Aorta (tissue), 5 donors: ENCODE results near the gene AMIGO3. TPM values are rescaled to one million over a fixed set of nuclear protein-coding genes. Genes with fewer than 3 reads are reported as not detected.
"Not testable (repeated sequence)": the region's sequence is repeated elsewhere in the genome, so short reads cannot be mapped to it uniquely, and the experiment has no call there.

Experiments
- ATAC-seq: fragments of 200-7000 bp; cut with Tn5 transposase; one replicate; pipeline ENCODE4 v1.9.1; 2022; ENCODE audit warnings: moderate library complexity; ENCODE audit not compliant: low FRiP score
- DNase-seq, 2 donors: peaks; one replicate each; pipeline ENCODE4 v3.0.0-alpha.2; 2020
- H3K27ac ChIP-seq, 2 donors: one replicate each; pipeline ENCODE4 v1.5.1; 2013; ENCODE audit warnings: low read length in 2 of 2, mild to moderate bottlenecking in 2 of 2, moderate library complexity in 2 of 2, control low read depth in 1 of 2, inconsistent platforms in 1 of 2, low read depth in 1 of 2
- H3K27me3 ChIP-seq, 2 donors: one replicate each; pipeline ENCODE4 v1.6.1; 2013; ENCODE audit warnings: control low read depth in 1 of 2, low read length in 1 of 2, mild to moderate bottlenecking in 1 of 2, moderate library complexity in 1 of 2; ENCODE audit not compliant: insufficient read depth in 2 of 2, control insufficient read depth in 1 of 2
- H3K36me3 ChIP-seq, 2 donors: one replicate each; pipeline ENCODE4 v1.6.1; 2013; ENCODE audit warnings: control low read depth in 1 of 2, low read length in 1 of 2, mild to moderate bottlenecking in 1 of 2; ENCODE audit not compliant: insufficient read depth in 2 of 2, control insufficient read depth in 1 of 2
- H3K4me1 ChIP-seq, 2 donors: one replicate each; pipeline ENCODE4 v1.6.1; 2013; ENCODE audit warnings: low read length in 2 of 2, control low read depth in 1 of 2, mild to moderate bottlenecking in 1 of 2, moderate library complexity in 1 of 2; ENCODE audit not compliant: insufficient read depth in 2 of 2, control insufficient read depth in 1 of 2
- H3K4me3 ChIP-seq, 2 donors: one replicate each; pipeline ENCODE4 v1.5.1; 2013; ENCODE audit warnings: low read length in 2 of 2, control low read depth in 1 of 2, mild to moderate bottlenecking in 1 of 2
- H3K9me3 ChIP-seq: one replicate; pipeline ENCODE4 v1.6.1; 2013; ENCODE audit warnings: mild to moderate bottlenecking, low read length; ENCODE audit not compliant: control insufficient read depth
- WGBS, 2 donors: extraction: QIAGEN DNeasy Blood & Tissue Kit; methylation state at CpG; one replicate each; pipeline ENCODE4 v1.1.7; 2013; 5-methylcytosine and 5-hydroxymethylcytosine counted together
- intact Hi-C, 2 donors: fragments of 100-400 bp; cut with DNase I; formaldehyde crosslinking; loops; one replicate each; pipeline versions ENCODE4 v1.14.2 to v1.15.0; 2022
- polyA plus RNA-seq, 2 donors: library from polyadenylated mRNA; stranded (reverse); fragments of 200-250 nt; gene quantifications; one replicate each; pipeline ENCODE4 v1.2.3, GENCODE V29; 2013
- total RNA-seq, 2 donors: library from RNA; stranded (reverse); fragmentation: NEBNext Ultra II Directional; extraction: Animal tissue kit (Norgen Biotek cat#: 25700); gene quantifications; one replicate each; pipeline ENCODE4 v1.2.1, GENCODE V29; 2021
- donor health status: healthy with polysubstance abuse.
- donor health status: Bipolar disorder and iron deficiency.
- donor health status: DM: no; HTN: no; CAD: no.
- donor health status: DM: no; HTN: no; CAD: no.
- donor health status: DM: yes; HTN: yes; CAD: no.

The AMIGO3 gene
- total and polyA plus RNA-seq, 4 donors = 1.1 TPM; not detected in 3

DNA sequence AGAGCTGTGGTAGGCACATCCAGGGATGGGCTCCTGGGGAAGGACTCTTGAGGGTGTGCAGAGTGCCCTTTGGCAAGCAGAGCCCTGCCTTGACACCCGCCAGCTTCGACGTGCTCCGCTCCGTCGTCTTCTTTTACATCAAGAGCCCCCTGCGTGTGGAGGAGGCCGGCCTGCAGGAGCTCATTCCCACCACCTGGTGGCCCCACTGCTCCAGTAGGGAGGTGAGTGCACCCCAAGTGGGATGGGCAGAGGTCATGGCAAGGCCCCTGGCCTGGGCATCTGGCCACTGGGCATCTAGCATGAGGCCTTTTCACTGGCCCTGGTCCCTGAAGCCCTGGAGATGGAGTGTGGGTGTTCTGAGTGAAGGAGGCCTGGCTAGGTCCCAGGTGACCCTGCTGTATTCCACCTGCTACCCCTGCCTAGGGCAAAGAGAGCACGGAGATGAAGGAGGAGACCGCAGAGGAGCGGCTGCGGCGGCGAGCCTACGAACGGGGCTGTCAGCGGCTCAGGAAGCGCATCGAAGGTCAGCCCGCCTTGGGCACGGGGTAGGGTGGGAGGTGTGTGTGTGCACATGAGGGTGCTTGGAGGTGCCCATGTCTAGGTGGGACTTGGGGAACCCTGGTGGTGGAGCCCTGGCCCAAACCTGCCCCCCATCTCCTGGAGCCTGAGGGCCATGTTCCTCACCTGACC, 18.0 kb downstream of the AMIGO3 start:
- Histone ChIP-seq H3K9me3 (no peaks in the 10 kb centered on the region), H3K4me3 (no peak overlapping the region), H3K27ac (no peak overlapping the region), H3K27me3 (no peaks in the 10 kb centered on the region), H3K4me1 (no peaks in the 10 kb centered on the region), H3K36me3 (peaks cover 0 to 5% of the 10 kb centered on the region in 2 donors)
- intact Hi-C loops = loop anchor here (5.0 to 10.0 kb wide), 2 partner anchors 133 to 136 kb away; no protein-coding TSS in a partner anchor
- DNase-seq (no peak), ATAC-seq (no peak)
- 82 to 83% methylated on average over 21 of the region's 21 CpGs for WGBS, 2 donors

DNA sequence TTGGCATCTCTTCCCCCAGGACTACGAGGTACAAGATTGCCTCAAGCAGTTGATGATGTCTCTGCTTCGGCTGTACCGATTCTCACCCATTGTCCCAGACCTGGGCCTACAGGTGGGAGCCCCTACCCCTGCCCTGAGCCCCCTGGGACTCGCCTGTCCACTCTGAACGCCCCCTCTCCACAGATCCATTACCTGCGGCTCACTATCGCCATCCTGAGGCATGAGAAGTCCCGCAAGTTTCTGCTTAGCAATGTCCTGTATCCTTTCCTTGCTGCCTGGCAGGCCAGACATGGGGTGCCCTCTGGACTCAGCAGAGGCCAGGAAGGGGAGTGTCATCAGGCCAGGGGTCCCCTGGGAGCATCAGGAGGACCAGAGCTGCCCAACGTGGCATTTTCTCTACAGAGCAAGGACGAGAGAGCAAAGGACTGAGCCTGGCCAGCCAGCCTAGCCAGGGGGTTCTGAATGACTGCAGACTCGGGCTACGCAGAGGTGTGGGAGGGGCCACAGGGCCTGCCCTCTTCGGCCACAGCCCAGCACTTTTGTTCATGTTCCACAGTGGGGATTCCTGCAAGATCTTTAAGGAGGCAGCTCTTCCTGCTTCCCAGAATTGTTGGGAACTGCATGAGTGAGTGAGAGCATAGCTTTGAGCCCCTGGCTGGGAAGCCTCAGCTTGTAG, 18.9 kb downstream of the AMIGO3 start:
- Histone ChIP-seq H3K36me3 (peaks cover 0 to 1% of the 10 kb centered on the region in 2 donors), H3K4me3 (no peak overlapping the region), H3K9me3 (no peaks in the 10 kb centered on the region), H3K27ac (no peak overlapping the region), H3K27me3 (no peaks in the 10 kb centered on the region), H3K4me1 (no peaks in the 10 kb centered on the region)
- DNase-seq = no peak
- intact Hi-C loops = loop anchor here (5.0 to 10.0 kb wide), 2 partner anchors 134 to 137 kb away; no protein-coding TSS in a partner anchor
- ATAC-seq = no peak
- 76 to 77% methylated on average over 13 of the region's 13 CpGs for WGBS, 2 donors

DNA sequence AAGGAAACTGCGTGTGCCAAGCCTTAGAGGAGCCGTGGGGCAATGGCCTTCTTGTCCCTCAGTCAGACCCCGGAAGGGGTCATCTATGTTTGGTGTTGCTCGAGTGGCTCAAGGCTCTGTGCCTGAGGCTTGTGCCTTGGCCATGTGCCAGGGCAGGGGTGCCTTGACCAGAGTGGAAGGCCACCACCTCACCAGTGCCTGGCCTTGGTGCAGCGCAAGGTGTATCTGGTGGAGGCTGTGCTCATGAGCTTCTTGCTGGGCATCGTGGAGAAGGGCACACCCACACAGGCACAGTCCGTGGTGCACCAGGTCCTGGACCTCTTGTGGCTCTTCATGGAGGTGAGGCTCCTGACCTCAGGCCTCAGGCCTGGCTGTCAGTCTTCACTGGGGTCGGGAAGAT, 19.5 kb downstream of the AMIGO3 start:
- ATAC-seq = no peak
- Histone ChIP-seq H3K27ac (no peak overlapping the region), H3K4me1 (no peaks in the 10 kb centered on the region), H3K9me3 (no peaks in the 10 kb centered on the region), H3K4me3 (no peak overlapping the region), H3K36me3 (no peaks in the 10 kb centered on the region), H3K27me3 (no peaks in the 10 kb centered on the region)
- intact Hi-C loops = loop anchor here (5.0 to 10.0 kb wide), 2 partner anchors 135 to 137 kb away; no protein-coding TSS in a partner anchor
- no peak for DNase-seq
- 78 to 81% methylated on average over 8 of the region's 8 CpGs for WGBS, 2 donors

DNA sequence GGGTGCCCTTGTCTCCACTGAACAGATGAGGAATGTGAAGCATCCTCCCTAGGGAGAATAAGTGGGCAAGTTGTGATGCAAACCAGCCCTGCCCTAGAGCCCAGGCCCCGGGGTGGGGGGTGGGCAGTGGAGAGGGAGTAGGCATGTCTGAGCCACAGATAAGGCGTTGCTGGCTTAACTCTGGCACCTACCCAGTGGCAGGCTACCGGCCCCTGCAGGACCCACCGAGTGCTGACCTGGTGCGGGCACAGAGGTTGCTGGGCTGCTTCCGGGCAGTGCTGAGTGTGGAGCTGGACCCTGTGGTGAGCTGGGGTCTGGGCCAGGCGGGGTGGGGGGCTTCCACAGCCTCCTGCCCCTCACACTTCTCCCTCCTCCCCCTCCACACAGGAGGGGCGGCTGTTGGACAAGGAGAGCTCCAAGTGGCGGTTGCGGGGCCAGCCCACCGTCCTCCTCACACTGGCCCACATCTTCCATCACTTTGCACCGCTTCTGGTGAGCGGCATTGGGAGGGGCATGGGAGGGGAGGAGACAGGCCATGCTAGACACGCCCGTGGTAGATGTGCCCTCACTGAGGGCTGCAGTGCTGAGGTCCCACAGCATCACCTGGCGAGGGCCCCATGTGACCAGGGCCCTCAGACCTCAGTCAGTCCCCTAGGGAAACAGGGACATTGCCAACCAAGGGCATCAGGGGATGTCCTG, 20.1 kb downstream of the AMIGO3 start:
- intact Hi-C loops = no loop called here
- no peak overlapping the region for H3K4me3 ChIP-seq
- no peak for ATAC-seq

DNA sequence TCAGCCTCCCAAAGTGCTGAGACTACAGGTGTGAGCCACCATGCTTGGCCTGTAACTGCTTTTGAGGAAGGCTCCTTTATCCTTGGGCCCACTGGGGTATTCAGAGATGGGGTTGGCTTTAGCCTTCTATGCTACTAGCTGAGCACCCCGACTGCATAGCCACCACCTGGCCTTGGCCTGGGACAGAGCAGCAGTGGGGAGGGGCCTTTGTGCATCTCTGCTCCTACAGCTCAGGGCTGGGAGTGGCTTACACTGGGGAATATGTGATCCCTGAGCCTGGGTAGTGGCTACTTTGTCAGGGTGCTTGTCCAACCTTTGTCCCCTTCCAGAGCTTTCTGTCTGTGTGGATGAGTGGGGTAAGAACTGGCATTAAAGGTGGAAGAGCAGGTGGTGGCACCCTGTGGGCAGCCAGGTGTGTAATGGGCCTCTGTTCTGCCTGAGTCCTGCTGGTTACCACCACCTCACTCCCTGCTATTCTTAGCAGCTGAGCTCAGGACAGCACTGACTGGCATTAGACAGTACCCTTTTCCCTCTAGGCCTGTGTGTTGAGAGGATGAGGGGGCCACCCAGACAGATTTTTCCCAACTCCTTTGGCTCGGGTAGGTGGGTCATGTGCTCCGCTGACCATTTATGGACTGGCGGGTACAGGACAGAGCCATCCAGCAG, 24.0 kb downstream of the AMIGO3 start:
- H3K4me1 ChIP-seq, ATAC-seq, intact Hi-C loops: not testable (repeated sequence)

More for the DNA sequence above, 20.1 kb downstream of the AMIGO3 start:
- no peak overlapping the region for H3K27ac ChIP-seq
- H3K4me1 ChIP-seq = no peaks in the 10 kb centered on the region
- DNase-seq = no peak
- H3K9me3 ChIP-seq = no peaks in the 10 kb centered on the region
- H3K36me3 ChIP-seq = no peaks in the 10 kb centered on the region
- WGBS, 2 donors = 79% methylated on average over 16 of the region's 16 CpGs
- H3K27me3 ChIP-seq = no peaks in the 10 kb centered on the region

DNA sequence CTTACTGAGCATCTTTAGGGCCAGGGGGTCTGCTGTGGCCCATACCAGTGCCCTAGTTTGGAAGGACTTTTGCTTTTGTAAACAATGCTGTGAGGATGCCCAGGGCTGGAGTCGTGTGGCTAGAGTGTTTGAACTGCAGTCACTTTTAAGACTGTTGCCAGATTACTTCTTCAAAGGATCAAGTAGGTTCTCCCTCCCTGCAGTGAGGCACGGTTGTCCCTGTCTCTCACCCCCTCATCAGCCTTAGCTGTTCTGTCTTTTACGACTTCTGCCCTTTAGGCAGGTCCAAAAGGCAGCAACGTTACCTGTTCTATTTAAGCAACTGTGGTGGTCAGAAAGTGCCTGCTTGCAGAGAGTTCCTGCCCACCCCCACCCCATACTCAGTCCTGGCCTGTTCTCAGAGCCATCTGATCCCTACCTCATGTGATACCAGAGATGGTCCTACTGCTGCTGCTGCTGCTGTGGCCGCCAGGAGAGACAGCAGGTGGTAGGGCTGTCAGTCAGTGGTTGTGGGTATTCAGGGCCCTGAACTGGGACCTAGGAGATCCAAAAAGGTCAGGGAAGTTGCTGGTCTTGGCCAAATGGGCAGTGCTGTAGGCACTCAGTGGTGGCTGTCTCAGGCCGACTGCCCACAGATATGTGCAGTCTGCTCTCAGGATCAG, 24.9 kb downstream of the AMIGO3 start:
- 51 to 59% methylated on average over 6 of the region's 6 CpGs for WGBS, 2 donors
- intact Hi-C loops, H3K36me3 ChIP-seq, ATAC-seq, H3K4me1 ChIP-seq, H3K27ac ChIP-seq, H3K9me3 ChIP-seq, H3K4me3 ChIP-seq, H3K27me3 ChIP-seq, DNase-seq: not testable (repeated sequence)

More for the DNA sequence above, 24.0 kb downstream of the AMIGO3 start:
- H3K36me3 ChIP-seq, H3K27me3 ChIP-seq, DNase-seq, H3K27ac ChIP-seq, H3K4me3 ChIP-seq, H3K9me3 ChIP-seq: not testable (repeated sequence)
- WGBS, 2 donors = 82 to 88% methylated on average over 3 to 4 of the region's 4 CpGs

DNA sequence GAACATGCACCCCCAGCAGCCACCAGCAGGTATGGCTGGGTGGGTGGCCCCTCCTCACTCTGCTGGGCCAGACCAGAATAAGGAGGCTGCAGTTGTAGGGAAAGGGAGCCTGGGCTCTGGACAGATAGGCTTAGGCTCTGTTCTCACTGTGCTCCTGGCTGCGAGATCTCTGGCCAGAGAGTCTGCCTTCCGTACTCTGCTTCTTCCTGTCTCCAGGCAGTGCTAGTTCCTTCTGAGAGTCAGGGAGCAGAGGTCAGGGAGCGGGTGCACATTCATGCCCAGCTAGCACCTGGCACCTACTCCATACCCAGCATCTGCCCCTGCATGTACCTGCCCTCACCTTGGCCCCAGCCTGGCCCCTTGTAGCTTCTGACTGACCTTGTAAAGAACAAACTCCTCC, 28.0 kb downstream of the AMIGO3 start:
- not testable (repeated sequence) for H3K36me3 ChIP-seq

DNA sequence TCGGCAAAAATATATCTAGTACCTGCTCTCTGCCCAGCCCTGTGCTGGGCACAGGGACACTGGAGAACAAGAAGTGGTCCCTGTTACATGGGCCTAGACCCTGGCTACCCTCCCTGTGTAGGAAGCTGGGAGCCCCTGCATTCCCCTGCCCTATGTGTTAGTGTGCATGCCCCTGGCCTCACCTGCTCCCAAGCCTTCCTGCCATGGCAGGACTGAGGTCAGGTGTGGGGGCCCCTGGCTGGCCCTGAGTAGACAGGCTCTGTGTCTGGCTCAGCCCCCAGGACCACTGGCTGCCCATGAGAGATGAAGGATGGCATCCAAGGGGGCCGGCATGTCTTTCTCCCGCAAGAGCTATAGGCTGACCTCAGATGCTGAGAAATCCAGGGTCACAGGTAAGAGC, 28.6 kb downstream of the AMIGO3 start:
- H3K27ac ChIP-seq, ATAC-seq, H3K9me3 ChIP-seq, intact Hi-C loops, H3K4me1 ChIP-seq, H3K36me3 ChIP-seq, H3K27me3 ChIP-seq, DNase-seq, H3K4me3 ChIP-seq: not testable (repeated sequence)
- WGBS, 2 donors = 85 to 90% methylated on average over 3 of the region's 3 CpGs

More for the DNA sequence above, 28.0 kb downstream of the AMIGO3 start:
- H3K4me3 ChIP-seq, H3K4me1 ChIP-seq, H3K9me3 ChIP-seq, H3K27ac ChIP-seq, H3K27me3 ChIP-seq, DNase-seq, intact Hi-C loops, ATAC-seq: not testable (repeated sequence)
- WGBS, 2 donors = 87 to 95% methylated on average over 3 of the region's 3 CpGs
